CD4-positive, alpha-beta T cell treated with Interleukin-17A for 1 hour (primary cell): ENCODE data around the gene DLX1.
"Not testable (repeated sequence)": the region's sequence is repeated elsewhere in the genome, so short reads cannot be mapped to it uniquely, and the experiment has no call there.

Experiments used
- DNase-seq: peaks from one replicate; pipeline ENCODE4 v3.0.0-alpha.2; 2020

Gene DLX1

DNA sequence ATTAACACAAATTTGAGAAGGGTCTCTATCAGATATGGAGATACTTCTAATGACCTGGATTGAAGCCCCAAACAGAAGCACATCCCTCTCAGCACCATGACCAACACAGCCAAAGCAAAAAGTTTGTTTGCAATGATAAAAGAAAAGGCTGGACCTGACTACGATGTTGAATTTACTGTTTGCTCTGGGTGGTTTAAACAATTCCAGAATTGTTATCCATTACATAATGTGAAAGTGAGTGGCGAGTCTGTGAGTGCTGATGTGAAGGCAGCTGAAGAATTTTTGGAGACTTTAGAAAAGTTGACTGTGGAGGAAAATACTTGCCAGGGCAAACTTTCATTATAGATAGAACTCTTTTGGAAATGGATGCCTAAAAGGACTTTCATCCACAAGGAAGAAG, 34.8 kb downstream of the DLX1 start:
- no peak for DNase-seq

DNA sequence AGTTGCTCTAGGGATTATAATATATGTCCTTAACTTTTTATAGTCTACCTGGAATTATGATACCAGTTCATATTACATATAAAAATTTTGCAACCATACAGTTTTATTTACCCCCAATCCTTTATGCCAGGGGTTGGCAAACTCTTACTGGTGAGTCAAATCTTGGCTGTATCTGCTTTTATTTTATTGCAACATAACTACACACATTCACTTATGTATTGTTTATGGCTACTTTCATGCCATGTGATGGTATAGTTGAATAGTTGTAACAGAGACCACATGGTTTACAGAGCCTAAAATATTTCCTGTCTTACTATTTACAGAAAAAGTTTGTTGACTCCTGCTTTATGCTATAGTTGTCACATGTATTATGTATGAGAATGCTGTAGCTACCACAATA, 43.2 kb downstream of the DLX1 start:
- no peak for DNase-seq

DNA sequence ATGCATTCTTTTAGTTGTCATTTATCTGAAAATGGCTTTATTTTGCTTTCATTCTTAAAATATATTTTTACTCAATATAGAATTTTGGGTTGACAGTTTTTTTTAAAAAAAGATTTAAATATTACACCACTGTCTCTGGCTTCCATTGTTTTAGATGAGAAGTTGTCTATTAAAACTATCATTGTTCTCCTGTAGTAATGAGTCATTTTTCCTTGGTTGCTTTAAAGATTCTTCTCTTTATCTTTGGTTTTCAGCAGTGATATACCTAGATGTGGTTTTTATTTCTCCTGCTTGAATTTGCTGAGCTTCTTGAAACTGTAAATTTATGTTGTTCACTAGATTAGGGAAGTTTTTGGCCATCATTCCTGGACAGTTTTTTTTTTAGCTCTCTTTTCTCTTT, 44.1 kb downstream of the DLX1 start:
- DNase-seq: no peak

DNA sequence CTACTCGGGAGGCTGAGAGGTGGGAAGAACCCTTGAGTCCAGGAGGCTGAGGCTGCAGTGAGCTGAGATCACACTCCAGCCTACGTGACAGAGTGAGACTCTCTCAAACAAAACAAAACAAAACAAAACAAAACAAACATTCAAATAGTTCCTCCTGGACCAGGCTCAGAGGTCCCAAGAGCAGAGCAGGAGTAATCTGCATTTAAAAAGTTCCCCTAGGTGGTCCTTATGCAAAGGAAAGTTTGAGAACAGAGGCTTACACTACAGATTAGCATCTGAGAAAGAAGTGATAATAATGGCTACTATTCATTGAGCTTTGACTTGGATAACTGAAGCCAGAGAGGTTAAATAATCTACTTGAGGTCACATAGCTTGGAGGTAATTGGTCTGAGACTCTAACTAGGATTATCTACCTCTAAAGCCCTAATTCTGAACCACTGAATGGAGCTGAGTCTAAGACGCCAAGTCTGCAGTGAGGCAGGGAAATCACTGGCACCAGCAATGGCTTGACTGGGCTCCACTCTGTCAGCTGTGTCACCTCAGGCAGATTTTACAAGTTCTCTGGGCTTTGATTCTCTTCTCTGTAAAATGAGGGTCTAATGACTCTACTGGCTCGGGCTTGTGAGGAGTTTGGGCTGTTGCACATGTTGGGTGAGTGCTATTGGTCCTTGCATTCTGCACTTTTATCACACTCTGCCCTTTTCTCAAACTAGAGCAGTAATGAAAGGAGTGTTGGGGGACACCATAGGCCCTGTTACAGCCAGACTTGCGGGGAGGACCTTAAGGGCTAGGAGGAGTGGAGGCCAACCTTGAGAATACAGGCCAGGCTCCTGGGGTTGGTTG, 46.6 kb downstream of the DLX1 start:
- no peak for DNase-seq

DNA sequence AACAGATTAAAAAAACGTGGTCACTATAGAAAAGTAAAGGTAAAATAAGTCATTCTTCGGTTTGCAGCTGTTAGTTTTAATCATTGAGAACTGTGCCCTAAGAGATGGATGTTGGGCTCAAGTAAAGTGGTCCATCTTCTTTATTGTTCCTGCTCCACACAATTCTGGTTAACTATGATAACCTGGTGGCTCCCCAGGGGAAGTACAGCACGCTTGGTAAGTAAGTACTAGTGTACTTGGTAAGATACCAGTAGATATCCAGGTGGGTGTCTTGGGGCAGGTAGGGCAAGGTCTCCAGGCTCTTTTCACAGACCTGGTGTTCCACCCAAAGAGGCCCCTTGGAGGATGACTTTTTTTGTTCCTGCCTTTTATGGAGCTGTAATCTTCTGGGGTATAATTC, 49.0 kb downstream of the DLX1 start:
- no peak for DNase-seq

DNA sequence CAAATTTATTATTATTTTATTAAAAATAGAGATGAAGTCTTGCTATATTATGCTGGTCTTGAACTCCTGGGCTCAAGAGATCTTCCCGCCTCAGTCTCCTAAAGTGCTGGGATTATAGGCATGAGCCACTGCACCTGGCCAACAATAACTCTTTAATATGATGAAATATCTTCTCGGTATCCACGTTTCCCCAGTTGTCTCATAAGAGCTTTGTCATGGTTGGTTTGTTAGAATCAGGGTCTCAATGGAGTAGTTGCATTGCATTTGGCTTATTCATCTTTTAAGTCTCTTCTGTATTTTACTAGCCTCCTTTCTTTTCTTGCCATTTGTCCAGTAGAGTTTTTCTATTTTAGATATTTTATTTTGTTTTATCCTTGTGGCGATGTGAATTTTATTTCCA, 50.1 kb downstream of the DLX1 start:
- DNase-seq: no peak

DNA sequence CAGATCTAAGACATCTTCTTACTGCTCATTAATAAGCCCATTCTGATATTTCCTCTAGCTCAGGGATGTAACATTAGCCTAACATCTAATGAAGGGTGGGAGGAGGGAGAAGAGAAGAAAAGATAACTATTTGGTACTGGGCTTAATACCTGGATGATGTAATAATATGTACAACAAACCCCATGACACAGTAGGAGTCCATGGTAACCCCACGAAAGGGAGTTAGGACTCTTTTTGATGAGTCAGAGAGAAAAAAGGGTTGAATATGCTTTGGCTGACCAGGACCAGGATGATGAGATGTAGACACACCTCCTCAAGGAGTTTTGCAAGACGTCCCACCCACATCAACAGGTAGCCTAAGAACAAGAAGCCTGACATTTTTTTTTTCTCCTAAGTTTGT, 51.8 kb downstream of the DLX1 start:
- DNase-seq: no peak

DNA sequence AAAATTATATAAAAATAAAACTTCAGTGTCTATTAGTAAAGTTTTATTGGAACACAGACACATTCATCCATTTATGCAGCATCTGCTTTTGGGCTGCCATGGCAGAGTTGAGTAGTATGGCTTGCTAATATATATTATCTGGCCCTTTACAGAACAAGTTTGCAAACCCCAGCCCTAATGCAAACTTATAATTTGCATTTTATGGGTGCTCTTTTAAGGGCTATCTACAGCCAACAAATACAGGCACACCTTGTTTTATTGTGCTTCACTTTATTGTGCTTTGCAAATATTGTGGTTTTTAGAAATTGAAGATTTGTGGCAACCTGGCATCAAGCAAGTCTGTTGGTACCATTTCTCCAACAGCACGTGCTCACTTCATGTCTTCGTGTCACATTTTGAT, 52.6 kb downstream of the DLX1 start:
- DNase-seq: no peak

DNA sequence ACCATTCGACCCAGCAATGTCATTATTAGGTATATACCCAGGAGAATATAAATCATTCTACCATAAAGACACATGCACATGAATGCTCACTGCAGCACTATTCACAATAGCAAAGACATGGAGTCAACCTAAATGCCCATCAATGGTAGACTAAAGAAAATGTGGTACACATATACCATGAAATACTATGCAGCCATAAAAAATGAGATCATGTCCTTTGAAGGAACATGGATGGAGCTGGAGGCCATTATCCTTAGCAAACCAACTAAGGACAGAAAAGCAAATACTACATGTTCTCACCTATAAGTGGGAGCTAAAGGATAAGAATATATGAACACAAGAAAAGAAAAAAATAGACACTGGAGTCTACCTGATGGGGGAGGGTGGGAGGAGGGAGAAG, 53.4 kb downstream of the DLX1 start:
- DNase-seq: not testable (repeated sequence)
